Fibroblast of lung (primary cell): ENCODE results near the gene TNFRSF1A. TPM values are rescaled to one million over a fixed set of nuclear protein-coding genes. Genes with fewer than 3 reads are reported as not detected.

Source experiments
- DNase-seq, 2 donors: peaks; one replicate each; pipeline versions ENCODE4 v3.0.0 to v3.0.0-alpha.2; 2010; ENCODE audit warnings: low read depth in 2 of 2
- H2AFZ ChIP-seq: 2 replicates; pipeline ENCODE4 v1.5.1; 2012; ENCODE audit warnings: low read length, control low read depth, inconsistent platforms
- H3K27ac ChIP-seq: 2 replicates; pipeline ENCODE4 v1.5.1; 2011; ENCODE audit warnings: low read length, control low read depth; ENCODE audit not compliant: insufficient read depth
- H3K27me3 ChIP-seq: 2 replicates; pipeline ENCODE4 v1.5.1; 2011; ENCODE audit warnings: mild to moderate bottlenecking, low read length; ENCODE audit not compliant: control insufficient read depth, insufficient read depth
- H3K36me3 ChIP-seq: 2 replicates; pipeline ENCODE4 v1.5.1; 2011; ENCODE audit warnings: low read length; ENCODE audit not compliant: control insufficient read depth, insufficient read depth
- H3K4me1 ChIP-seq: 2 replicates; pipeline ENCODE4 v1.5.1; 2011; ENCODE audit warnings: low read length; ENCODE audit not compliant: control insufficient read depth, insufficient read depth; ENCODE audit errors: extremely low read depth
- H3K4me2 ChIP-seq: 2 replicates; pipeline ENCODE4 v1.5.1; 2011; ENCODE audit warnings: low read length, control low read depth; ENCODE audit not compliant: insufficient read depth; ENCODE audit errors: extremely low read depth
- H3K4me3 ChIP-seq, 4 experiments: fragments of 200-600 bp in 1 of 4; sonication (generic) in 1 of 4; replicated peaks in 1 of 4; 2 replicates each; pipeline ENCODE4 v1.5.1; 2011 to 2016; ENCODE audit warnings: low read length in 4 of 4, low read depth in 3 of 4, mild to moderate bottlenecking in 3 of 4, control low read depth in 2 of 4, inconsistent platforms in 1 of 4, mixed read lengths in 1 of 4; ENCODE audit not compliant: insufficient read depth in 1 of 4; ENCODE audit errors: control extremely low read depth in 1 of 4
- H3K79me2 ChIP-seq: 2 replicates; pipeline ENCODE4 v1.5.1; 2012; ENCODE audit warnings: mild to moderate bottlenecking, low read length, inconsistent platforms; ENCODE audit not compliant: control insufficient read depth, insufficient read depth
- H3K9ac ChIP-seq: 2 replicates; pipeline ENCODE4 v1.5.1; 2011; ENCODE audit warnings: mild to moderate bottlenecking, low read length, control low read depth; ENCODE audit not compliant: insufficient read depth
- H3K9me3 ChIP-seq: 2 replicates; pipeline ENCODE4 v1.5.1; 2012; ENCODE audit warnings: low read depth, low read length; ENCODE audit not compliant: control insufficient read depth, insufficient read depth
- H4K20me1 ChIP-seq: 2 replicates; pipeline ENCODE4 v1.5.1; 2011; ENCODE audit warnings: low read length; ENCODE audit not compliant: control insufficient read depth, insufficient read depth; ENCODE audit errors: extremely low read depth
- EZH2 ChIP-seq: IDR thresholded peaks from 2 replicates; pipeline ENCODE4 v1.5.1; 2012; ENCODE audit warnings: low read length, control low read depth, mild to moderate bottlenecking; ENCODE audit errors: missing control alignments
- polyA plus RNA-seq, 2 donors: library from polyadenylated mRNA; depleted of rRNA in 1 of 2; stranded (reverse) in 1 of 2; unstranded in 1 of 2; fragments of >200 nt; gene quantifications; 2 replicates each; pipeline ENCODE4 v1.2.1, GENCODE V29; 2011 to 2012; ENCODE audit warnings: missing spikeins in 1 of 2
- total RNA-seq: library from RNA; depleted of rRNA; stranded (reverse); fragments of >200 nt; gene quantifications from 2 replicates; pipeline ENCODE4 v1.2.1, GENCODE V29; 2014
- TF ChIP-seq, protein P1 (sequence below), 2 donors: IDR thresholded peaks in 1 of 2; conservative IDR thresholded peaks in 1 of 2; 1 replicate in 1 of 2; 2 replicates in 1 of 2; pipeline ENCODE4 v1.5.1; 2011 to 2012; ENCODE audit warnings: low read length in 2 of 2, control low read depth in 1 of 2, inconsistent platforms in 1 of 2, low read depth in 1 of 2, mild to moderate bottlenecking in 1 of 2

The TNFRSF1A gene
- total and polyA plus RNA-seq, 2 donors (not counting 1 experiment from before 2014, with no cell fraction given): 157 to 257 TPM

DNA sequence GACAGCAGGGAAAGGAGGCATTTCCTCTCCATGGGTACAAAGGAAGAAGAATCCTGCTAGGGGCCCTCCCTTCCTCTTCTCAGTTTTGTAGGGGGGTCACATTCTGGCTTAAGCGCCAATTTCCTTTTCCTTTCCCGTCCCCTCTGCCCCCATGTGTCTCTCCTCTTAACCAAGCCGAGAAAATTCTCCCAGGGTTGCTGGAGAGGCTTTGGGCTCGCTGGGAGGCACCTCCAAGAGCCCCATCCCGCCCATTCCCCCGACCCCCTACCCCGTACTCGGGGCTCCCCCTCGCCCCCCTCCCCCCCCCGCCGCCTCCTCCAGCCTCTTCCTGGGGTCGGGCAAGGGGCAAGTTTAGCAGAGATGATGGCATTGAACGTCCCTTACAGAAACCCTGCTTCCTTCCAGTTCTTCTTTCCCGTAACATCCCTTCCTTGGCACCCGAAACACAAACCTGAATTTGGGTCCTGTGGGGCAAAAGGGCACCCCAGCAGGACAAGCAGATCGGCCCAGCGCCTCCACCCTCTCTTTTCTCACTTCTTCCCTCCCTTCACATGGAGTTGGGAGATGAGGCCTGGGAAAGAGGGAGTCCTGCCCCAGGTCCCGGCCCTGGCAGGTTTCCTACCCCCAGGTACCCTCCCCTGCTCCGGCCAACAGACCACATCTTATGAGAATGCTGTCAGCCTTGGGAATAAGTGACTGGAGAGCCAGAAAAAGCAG, 17.7 kb downstream of the TNFRSF1A start:
- no peaks in the 10 kb centered on the region for H4K20me1 ChIP-seq
- H3K27me3 ChIP-seq: no peaks in the 10 kb centered on the region
- H3K27ac ChIP-seq: peak overlapping the region; percentile 81
- peak overlapping the region; percentile 24 for H3K9ac ChIP-seq
- peaks cover 21% of the 10 kb centered on the region for H3K36me3 ChIP-seq
- peaks cover 4% of the 10 kb centered on the region for H3K79me2 ChIP-seq
- H2AFZ ChIP-seq: no peak overlapping the region
- no peak overlapping the region for H3K4me3 ChIP-seq
- peaks cover 35% of the 10 kb centered on the region for H3K4me1 ChIP-seq
- H3K9me3 ChIP-seq: no peaks in the 10 kb centered on the region
- no peak for DNase-seq
- no peak for TF ChIP-seq EZH2
- TF ChIP-seq, protein P1, sequence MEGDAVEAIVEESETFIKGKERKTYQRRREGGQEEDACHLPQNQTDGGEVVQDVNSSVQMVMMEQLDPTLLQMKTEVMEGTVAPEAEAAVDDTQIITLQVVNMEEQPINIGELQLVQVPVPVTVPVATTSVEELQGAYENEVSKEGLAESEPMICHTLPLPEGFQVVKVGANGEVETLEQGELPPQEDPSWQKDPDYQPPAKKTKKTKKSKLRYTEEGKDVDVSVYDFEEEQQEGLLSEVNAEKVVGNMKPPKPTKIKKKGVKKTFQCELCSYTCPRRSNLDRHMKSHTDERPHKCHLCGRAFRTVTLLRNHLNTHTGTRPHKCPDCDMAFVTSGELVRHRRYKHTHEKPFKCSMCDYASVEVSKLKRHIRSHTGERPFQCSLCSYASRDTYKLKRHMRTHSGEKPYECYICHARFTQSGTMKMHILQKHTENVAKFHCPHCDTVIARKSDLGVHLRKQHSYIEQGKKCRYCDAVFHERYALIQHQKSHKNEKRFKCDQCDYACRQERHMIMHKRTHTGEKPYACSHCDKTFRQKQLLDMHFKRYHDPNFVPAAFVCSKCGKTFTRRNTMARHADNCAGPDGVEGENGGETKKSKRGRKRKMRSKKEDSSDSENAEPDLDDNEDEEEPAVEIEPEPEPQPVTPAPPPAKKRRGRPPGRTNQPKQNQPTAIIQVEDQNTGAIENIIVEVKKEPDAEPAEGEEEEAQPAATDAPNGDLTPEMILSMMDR (conservative IDR thresholded peaks at IDR 0.05 in 1 of 2, IDR thresholded peaks at IDR 0.05 in 1 of 2; ENCODE audit: low read depth in 1 of 2, low read length in 2 of 2): no peak
- H3K4me2 ChIP-seq: peak overlapping the region; percentile 70

DNA sequence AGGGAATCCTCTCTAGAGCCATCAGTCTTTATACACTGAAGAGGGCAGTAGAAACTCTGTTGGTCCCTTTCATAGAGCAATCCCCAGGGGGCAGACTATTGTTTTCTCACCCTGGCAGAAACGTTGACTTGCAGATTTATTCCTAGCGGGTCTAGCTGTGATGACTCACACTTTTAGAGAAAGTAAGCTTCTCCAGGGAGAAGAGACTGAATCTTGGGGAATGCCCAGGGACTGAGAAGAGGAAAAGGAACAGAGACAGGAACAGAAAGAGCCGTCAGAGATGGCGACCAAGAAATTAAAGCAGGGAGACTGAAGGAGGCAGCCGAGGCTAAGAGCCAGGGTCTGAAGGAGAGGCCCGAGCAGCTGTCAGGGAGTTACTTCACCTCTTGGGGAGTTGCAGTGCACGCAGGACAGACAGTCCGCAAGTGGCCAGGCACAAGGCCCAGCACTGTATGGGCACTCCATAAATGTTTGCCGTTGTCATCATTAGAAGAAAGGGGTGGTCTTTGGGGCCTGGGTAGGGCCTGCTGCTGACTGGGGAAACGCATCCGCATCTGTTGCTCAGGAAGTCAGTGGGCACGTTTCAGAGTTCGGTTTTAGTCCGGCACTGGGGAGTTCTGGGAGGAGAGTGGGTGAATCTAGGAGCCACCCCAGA, 18.4 kb downstream of the TNFRSF1A start:
- peaks cover 35% of the 10 kb centered on the region for H3K4me1 ChIP-seq
- no peaks in the 10 kb centered on the region for H3K27me3 ChIP-seq
- peaks cover 2% of the 10 kb centered on the region for H3K79me2 ChIP-seq
- H3K4me3 ChIP-seq: no peak overlapping the region
- H2AFZ ChIP-seq: no peak overlapping the region
- no peaks in the 10 kb centered on the region for H3K9me3 ChIP-seq
- DNase-seq: peak; percentile 92 to 94
- TF ChIP-seq EZH2: no peak
- TF ChIP-seq, protein P1 (conservative IDR thresholded peaks at IDR 0.05 in 1 of 2, IDR thresholded peaks at IDR 0.05 in 1 of 2; ENCODE audit: low read depth in 1 of 2, low read length in 2 of 2): peak; percentile 65 to 66
- peak overlapping the region; percentile 24 for H3K9ac ChIP-seq
- H3K27ac ChIP-seq: peak overlapping the region; percentile 81
- peak overlapping the region; percentile 70 for H3K4me2 ChIP-seq
- H4K20me1 ChIP-seq: no peaks in the 10 kb centered on the region
- H3K36me3 ChIP-seq: peaks cover 15% of the 10 kb centered on the region

DNA sequence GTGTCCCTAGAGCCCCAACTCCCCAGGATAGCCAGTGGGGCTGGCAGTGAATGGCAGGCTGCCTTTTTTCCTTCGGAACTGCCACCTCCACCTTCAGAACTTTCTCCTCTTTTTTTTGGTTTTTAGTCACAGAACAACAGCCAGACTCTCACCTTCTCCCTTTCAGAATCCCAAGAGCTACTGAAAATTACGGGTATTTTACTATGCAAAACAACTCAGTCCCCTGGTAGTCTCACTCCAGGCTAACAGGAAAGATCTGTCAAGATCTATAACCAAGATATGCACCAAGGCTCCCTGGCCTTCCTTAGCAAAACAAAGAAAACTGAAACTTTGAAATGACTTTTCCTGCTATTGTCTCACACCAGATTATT, 18.9 kb downstream of the TNFRSF1A start:
- no peak for DNase-seq
- H3K79me2 ChIP-seq: peaks cover 1% of the 10 kb centered on the region
- TF ChIP-seq EZH2: no peak
- TF ChIP-seq, protein P1 (conservative IDR thresholded peaks at IDR 0.05 in 1 of 2, IDR thresholded peaks at IDR 0.05 in 1 of 2; ENCODE audit: low read depth in 1 of 2, low read length in 2 of 2): no peak
- H3K4me3 ChIP-seq: no peak overlapping the region
- H3K9ac ChIP-seq: no peak overlapping the region
- H3K27ac ChIP-seq: no peak overlapping the region
- H3K36me3 ChIP-seq: peaks cover 12% of the 10 kb centered on the region
- H2AFZ ChIP-seq: no peak overlapping the region
- no peaks in the 10 kb centered on the region for H3K27me3 ChIP-seq
- H3K4me1 ChIP-seq: peaks cover 32% of the 10 kb centered on the region
- H3K4me2 ChIP-seq: no peak overlapping the region
- H4K20me1 ChIP-seq: no peaks in the 10 kb centered on the region
- H3K9me3 ChIP-seq: no peaks in the 10 kb centered on the region
